GM23248 (cell line): Measurements from ENCODE around the gene SATB1.

Experiments
- EZH2 ChIP-seq: fragments of 200-600 bp; sonication (generic); IDR thresholded peaks from 2 replicates; pipeline ENCODE4 v1.6.1; 2018; ENCODE audit warnings: antibody characterized with exemption, mild to moderate bottlenecking; ENCODE audit not compliant: insufficient read depth, poor library complexity, severe bottlenecking
- EZH2phosphoT487 ChIP-seq: fragments of 200-600 bp; sonication (generic); IDR thresholded peaks from 2 replicates; pipeline ENCODE4 v1.6.1; 2018; ENCODE audit warnings: antibody characterized with exemption, moderate library complexity, mild to moderate bottlenecking, low read depth; ENCODE audit not compliant: insufficient read depth

DNA sequence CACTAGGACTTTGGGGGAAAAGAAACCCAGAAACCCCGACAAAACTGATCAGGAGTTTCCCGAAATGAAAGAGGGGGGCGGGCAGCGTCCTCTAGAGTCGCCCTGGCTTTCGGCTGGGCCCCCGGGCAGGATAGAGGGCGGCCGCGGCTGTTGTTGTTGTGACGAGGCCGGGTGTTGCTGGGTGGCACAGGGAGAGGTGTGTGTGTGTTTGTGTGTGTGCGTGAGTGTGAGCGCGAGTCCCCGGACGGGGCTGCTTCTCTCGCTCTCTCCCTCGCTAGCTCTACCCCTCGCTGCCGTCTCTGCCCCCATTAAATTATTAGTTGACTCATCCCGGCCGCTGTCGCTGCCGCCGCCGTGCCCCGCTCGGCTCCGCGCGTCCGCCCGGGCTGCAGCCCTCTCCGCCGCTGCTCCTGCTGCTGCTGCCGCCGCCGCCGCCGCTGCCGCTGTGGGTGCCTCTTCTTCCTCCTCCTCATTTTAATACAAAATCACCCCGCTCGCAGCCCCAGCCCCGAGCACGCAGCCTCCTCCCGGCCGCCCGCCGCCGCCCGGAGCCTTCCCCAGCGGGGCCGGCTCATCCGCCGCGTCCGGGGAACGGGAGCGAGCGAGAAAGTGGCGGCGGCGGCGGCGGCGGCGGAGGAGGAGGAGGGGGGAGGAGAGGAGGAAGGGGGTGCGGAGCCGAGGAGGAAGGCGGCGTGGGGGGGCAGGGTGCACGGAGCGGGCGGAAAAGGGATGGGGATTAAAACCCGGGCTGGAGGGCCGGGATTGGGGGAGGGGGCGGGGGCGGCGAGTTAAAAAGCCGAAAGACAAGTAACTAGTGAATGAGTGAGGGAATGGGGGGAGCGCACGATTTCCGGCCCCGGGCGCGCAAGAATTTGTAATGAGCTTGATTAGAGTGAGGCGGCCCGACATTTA is at the start of gene SATB1:
- TF ChIP-seq EZH2phosphoT487 = no peak
- no peak for TF ChIP-seq EZH2
